HepG2 (cell line): Measurements from ENCODE around the gene COQ7. TPM values are rescaled to one million over a fixed set of nuclear protein-coding genes. Genes with fewer than 3 reads are reported as not detected.

Source experiments
- ATAC-seq: fragments of 200-7000 bp; cut with Tn5 transposase; 3 replicates; pipeline ENCODE4 v1.9.1; 2020; ENCODE audit warnings: mild to moderate bottlenecking, moderate library complexity
- Bru-seq: library from RNA; stranded (reverse); fragments of 400-500 nt; gene quantifications from one replicate; lab custom pipeline; 2021; lab: Mats Ljungman, UMichigan
- BruChase-seq, 2 experiments: library from RNA; stranded (reverse); fragments of 400-500 nt; gene quantifications; one replicate each; lab custom pipeline; 2021; lab: Mats Ljungman, UMichigan
- BruUV-seq: library from RNA; stranded (reverse); fragments of 400-500 nt; replicated peaks from 2 replicates; lab custom pipeline; 2021; lab: Mats Ljungman, UMichigan
- CTCF ChIA-PET: fragments of 300-600 bp; formaldehyde crosslinking; extraction: SDS; loops from one replicate; lab custom pipeline; 2021; ENCODE audit warnings: low total read pairs, inconsistent platforms, low intra/inter-chr PET ratio; lab: Yijun Ruan, JAX
- POLR2A ChIA-PET: fragments of 350-600 bp; sonication (Branson Sonifier 250); formaldehyde crosslinking; loops from one replicate; lab custom pipeline; 2020; ENCODE audit warnings: antibody characterized with exemption, inconsistent platforms; lab: Yijun Ruan, JAX
- DNase-seq: peaks from one replicate; pipeline ENCODE4 v3.0.0-alpha.2; 2015; ENCODE audit warnings: low spot score
- FAIRE-seq: peaks from 3 replicates; lab custom pipeline; 2011; peaks lifted over from hg19 to GRCh38; lab: Jason Lieb, UNC
- H2AFZ ChIP-seq: one replicate; pipeline ENCODE4 v1.6.1; 2011; ENCODE audit warnings: low read length, inconsistent platforms
- H3K27ac ChIP-seq: fragments of 300-600 bp; 3 replicates; pipeline ENCODE4 v1.8.0; 2011; ENCODE audit warnings: mixed run types, mild to moderate bottlenecking, mixed read lengths, low read length, inconsistent platforms; ENCODE audit not compliant: insufficient read depth; ENCODE audit errors: extremely low read length
- H3K27me3 ChIP-seq, 2 experiments: fragments of 200-600 bp in 1 of 2; 2 replicates in 1 of 2; 3 replicates in 1 of 2; pipeline versions ENCODE4 v1.6.0 to v1.8.0; 2011; ENCODE audit warnings: low read length in 2 of 2, mild to moderate bottlenecking in 2 of 2, moderate library complexity in 2 of 2, inconsistent platforms in 1 of 2; ENCODE audit not compliant: insufficient read depth in 2 of 2, control insufficient read depth in 1 of 2
- H3K36me3 ChIP-seq, 2 experiments: fragments of 200-600 bp in 1 of 2; replicated peaks in 1 of 2; 2 replicates in 1 of 2; 3 replicates in 1 of 2; pipeline versions ENCODE4 v1.5.1 to v1.8.0; 2011; ENCODE audit warnings: low read length in 2 of 2, inconsistent platforms in 1 of 2; ENCODE audit not compliant: insufficient read depth in 2 of 2, control insufficient read depth in 1 of 2
- H3K4me1 ChIP-seq: 2 replicates; pipeline ENCODE4 v1.5.1; 2012; ENCODE audit warnings: low read length, inconsistent platforms; ENCODE audit not compliant: insufficient read depth
- H3K4me2 ChIP-seq: 2 replicates; pipeline ENCODE4 v1.6.0; 2011; ENCODE audit warnings: low read depth, low read length, inconsistent platforms
- H3K4me3 ChIP-seq, 3 experiments: fragments of 200-600 bp in 1 of 3; sonication (generic), shearing (Covaris generic) in 1 of 3; replicated peaks in 1 of 3; 2 replicates each; pipeline ENCODE4 v1.5.1; 2011 to 2016; ENCODE audit warnings: low read length in 3 of 3, inconsistent platforms in 2 of 3, low read depth in 2 of 3, mild to moderate bottlenecking in 2 of 3, control low read depth in 1 of 3, mixed read lengths in 1 of 3; ENCODE audit not compliant: insufficient read depth in 1 of 3
- H3K79me2 ChIP-seq: one replicate; pipeline ENCODE4 v1.6.1; 2011; ENCODE audit warnings: low read length, inconsistent platforms; ENCODE audit not compliant: insufficient read depth
- H3K9ac ChIP-seq: 2 replicates; pipeline ENCODE4 v1.6.0; 2011; ENCODE audit warnings: mild to moderate bottlenecking, low read depth, low read length, inconsistent platforms; ENCODE audit not compliant: insufficient read depth
- H3K9me3 ChIP-seq: 2 replicates; pipeline ENCODE4 v1.5.1; 2012; ENCODE audit warnings: mild to moderate bottlenecking, low read length
- H4K20me1 ChIP-seq: 2 replicates; pipeline ENCODE4 v1.6.0; 2011; ENCODE audit warnings: inconsistent platforms, mild to moderate bottlenecking, low read length, moderate library complexity; ENCODE audit not compliant: insufficient read depth
- CEBPG ChIP-seq: IDR thresholded peaks from 2 replicates; pipeline ENCODE4 v1.6.1; 2016
- HOXA7 ChIP-seq: sonication (generic); formaldehyde crosslinking; IDR thresholded peaks from 2 replicates; pipeline ENCODE4 v1.8.1; 2022; ENCODE audit warnings: mild to moderate bottlenecking, missing genetic modification reagents, moderate library complexity
- NBN ChIP-seq: fragments of 450-650 bp; conservative IDR thresholded peaks from 2 replicates; pipeline ENCODE4 v1.6.1; 2017
- RFX1 ChIP-seq: fragments of 450-650 bp; IDR thresholded peaks from 2 replicates; pipeline ENCODE4 v1.6.1; 2017
- ZNF558 ChIP-seq: sonication (generic); formaldehyde crosslinking; IDR thresholded peaks from 2 replicates; pipeline ENCODE4 v1.9.0; 2022; ENCODE audit warnings: mild to moderate bottlenecking, missing genetic modification reagents, borderline replicate concordance
- WGBS: methylation state at CpG from one replicate; pipeline ENCODE4 v1.1.6; 2017; ENCODE audit warnings: low lambda C conversion rate; 5-methylcytosine and 5-hydroxymethylcytosine counted together
- in situ Hi-C: cut with HindIII; loops from 2 replicates; pipeline ENCODE4 v1.10.0; 2017; ENCODE audit warnings: low pct_unique_long_range_greater_than_20kb; ENCODE audit not compliant: extremely low pct_ligation_motif_present
- intact Hi-C: fragments of 100-400 bp; cut with micrococcal nuclease; formaldehyde crosslinking; loops from one replicate; pipeline ENCODE4 v1.10.0; 2022; ENCODE audit not compliant: unreplicated experiment
- long read RNA-seq, 2 experiments: library from RNA in 1 of 2; library from polyadenylated mRNA in 1 of 2; stranded (forward) in 1 of 2; unstranded in 1 of 2; transcript quantifications; one replicate each; pipeline ENCODE4 v2.0.0, GENCODE V29; 2019 to 2022
- polyA minus RNA-seq, 3 experiments: library from RNA; depleted of rRNA, polyadenylated mRNA; stranded (reverse); fragments of >200 nt; gene quantifications; 2 replicates each; pipeline ENCODE4 v1.2.3, GENCODE V29; 2011; ENCODE audit warnings: low replicate concordance in 1 of 3
- polyA plus RNA-seq, 8 experiments: library from polyadenylated mRNA; depleted of rRNA in 3 of 8; stranded (reverse) in 7 of 8; unstranded in 1 of 8; fragments of >200 nt; fragmentation: Illumina TruSeq in 4 of 8; extraction: Trizol in 4 of 8; gene quantifications; 2 replicates each; pipeline versions ENCODE4 v1.2.1 to v1.2.3, GENCODE V29; 2011 to 2016; ENCODE audit warnings: low read depth in 4 of 8, missing spikeins in 1 of 8, mixed read lengths in 1 of 8; ENCODE audit not compliant: insufficient read depth in 1 of 8
- total RNA-seq, 5 experiments: library from RNA; depleted of rRNA; stranded (reverse); fragments of >200 nt; fragmentation: Illumina TruSeq; extraction: Trizol; gene quantifications; 2 replicates each; pipeline ENCODE4 v1.2.3, GENCODE V29; 2016; ENCODE audit warnings: low read depth in 1 of 5
- TF ChIP-seq, protein P1 (sequence below): sonication (generic); formaldehyde crosslinking; IDR thresholded peaks from 2 replicates; pipeline ENCODE4 v1.4.0; 2020; ENCODE audit warnings: missing genetic modification reagents
- TF ChIP-seq, protein P2 (sequence below): sonication (generic); formaldehyde crosslinking; IDR thresholded peaks from 2 replicates; pipeline ENCODE4 v1.5.0; 2020; ENCODE audit warnings: mild to moderate bottlenecking, missing genetic modification reagents, borderline replicate concordance

COQ7 gene
- total RNA-seq (2016; rRNA removed; fragmentation: Illumina TruSeq; extraction: Trizol) (45.7 and 50.6 TPM in 2 replicates), polyA plus RNA-seq (2011; rRNA removed) (16.3 and 20.1 TPM in 2 replicates), polyA minus RNA-seq (2011; rRNA and poly(A)+ RNA removed; ENCODE audit: low replicate concordance) (14.1 and 24.6 TPM in 2 replicates), Bru-seq, nascent RNA (percentile 85 among the genes with signal in this experiment), BruChase-seq, experiment 1, labeled RNA remaining after a 6-hour chase (percentile 91 among the genes with signal in this experiment), BruChase-seq, experiment 2, labeled RNA remaining after a 2-hour chase (percentile 87 among the genes with signal in this experiment)
- 8.3 and 9.3 TPM in 2 replicates for total RNA-seq (2016; cell fraction: cytosol; rRNA removed; fragmentation: Illumina TruSeq; extraction: Trizol; ENCODE audit: low read depth)
- total RNA-seq (2016; cell fraction: insoluble cytoplasmic fraction; rRNA removed; fragmentation: Illumina TruSeq; extraction: Trizol) = 42.0 and 58.8 TPM in 2 replicates
- 17.4 and 19.5 TPM in 2 replicates for total RNA-seq (2016; cell fraction: membrane; rRNA removed; fragmentation: Illumina TruSeq; extraction: Trizol)
- 25.7 and 30.2 TPM in 2 replicates for total RNA-seq (2016; cell fraction: nucleus; rRNA removed; fragmentation: Illumina TruSeq; extraction: Trizol)
- polyA plus RNA-seq (2011; cell fraction: cytosol; rRNA removed) = 22.4 and 24.8 TPM in 2 replicates
- 21.8 and 23.8 TPM in 2 replicates for polyA plus RNA-seq (2011; cell fraction: nucleus; rRNA removed)
- 20.0 and 27.9 TPM in 2 replicates for polyA plus RNA-seq (2012)
- polyA plus RNA-seq (2016; cell fraction: cytosol; fragmentation: Illumina TruSeq; extraction: Trizol; ENCODE audit: low read depth) = 8.7 and 10.9 TPM in 2 replicates
- polyA plus RNA-seq (2016; cell fraction: insoluble cytoplasmic fraction; fragmentation: Illumina TruSeq; extraction: Trizol; ENCODE audit: low read depth) = 48.9 and 53.9 TPM in 2 replicates
- 14.7 and 15.1 TPM in 2 replicates for polyA plus RNA-seq (2016; cell fraction: membrane; fragmentation: Illumina TruSeq; extraction: Trizol; ENCODE audit: low read depth)
- polyA plus RNA-seq (2016; cell fraction: nucleus; fragmentation: Illumina TruSeq; extraction: Trizol; ENCODE audit: insufficient read depth, low read depth) = 39.3 and 45.1 TPM in 2 replicates
- 13.8 and 14.6 TPM in 2 replicates for polyA minus RNA-seq (2011; cell fraction: cytosol; rRNA and poly(A)+ RNA removed)
- 52.5 and 60.9 TPM in 2 replicates for polyA minus RNA-seq (2011; cell fraction: nucleus; rRNA and poly(A)+ RNA removed)
- long read RNA-seq, experiment 1, transcript COQ7-201 (6 exons, 2,657 nt) = major isoform, 11 of 16 reads
- long read RNA-seq, experiment 1, partial matches to known transcripts = 1 of 16 reads
- long read RNA-seq, experiment 1, other reads (novel, unspliced or antisense) = 3 of 16 reads
- long read RNA-seq, experiment 2, transcript COQ7-201 (6 exons, 2,657 nt) = major isoform, 19 of 34 reads
- long read RNA-seq, experiment 2, partial matches to known transcripts = 0 of 34 reads
- long read RNA-seq, experiment 2, other reads (novel, unspliced or antisense) = 13 of 34 reads

- FAIRE-seq = peak; percentile 99
- Histone ChIP-seq H3K4me2 (peak within 1 kb of the TSS; percentile 86), H3K9me3 (no peaks in the 10 kb centered on the region), H2AFZ (peak within 1 kb of the TSS; percentile 78), H3K79me2 (peaks cover 11% of the 10 kb centered on the region), H4K20me1 (no peaks in the 10 kb centered on the region), H3K36me3 (peaks cover 3% of the 10 kb centered on the region in 2 experiments; a peak in 3 of 5 replicates), H3K27me3 (no peaks in the 10 kb centered on the region; a peak in 1 of 5 replicates), H3K4me3 (peak within 1 kb of the TSS; percentile 66 to 87 (median 86)), H3K4me1 (peaks cover 24% of the 10 kb centered on the region), H3K27ac (peak within 1 kb of the TSS; percentile 96), H3K9ac (peak within 1 kb of the TSS; percentile 98)
- WGBS = 1% methylated on average over 67 of the region's 68 CpGs
- CTCF ChIA-PET = interaction anchor here (2.3 kb wide), 1 partner anchor 84 kb away, joined by 23 read pairs; the partner anchor contains the start of gene TMC7
- intact Hi-C loops = loop anchor here (2.0 kb wide), 1 partner anchor 267 kb away; the partner anchor contains the start of gene ARL6IP1
- POLR2A ChIA-PET = interaction anchor here (0.6 to 1.9 kb wide), 25 partner anchors 8 to 488 kb away, joined by 3 to 16 read pairs (median 4); partner anchors contain the start of genes ARL6IP1, ITPRIPL2, RPS15A and SMG1
- peak; percentile 100 for DNase-seq
- in situ Hi-C loops = no loop called here
- TSS peak; percentile 83 for BruUV-seq
- ATAC-seq = peak; percentile 93
- TF ChIP-seq CEBPG (CRISPR knock-in tag) = peak; percentile 97
- TF ChIP-seq, protein P1, sequence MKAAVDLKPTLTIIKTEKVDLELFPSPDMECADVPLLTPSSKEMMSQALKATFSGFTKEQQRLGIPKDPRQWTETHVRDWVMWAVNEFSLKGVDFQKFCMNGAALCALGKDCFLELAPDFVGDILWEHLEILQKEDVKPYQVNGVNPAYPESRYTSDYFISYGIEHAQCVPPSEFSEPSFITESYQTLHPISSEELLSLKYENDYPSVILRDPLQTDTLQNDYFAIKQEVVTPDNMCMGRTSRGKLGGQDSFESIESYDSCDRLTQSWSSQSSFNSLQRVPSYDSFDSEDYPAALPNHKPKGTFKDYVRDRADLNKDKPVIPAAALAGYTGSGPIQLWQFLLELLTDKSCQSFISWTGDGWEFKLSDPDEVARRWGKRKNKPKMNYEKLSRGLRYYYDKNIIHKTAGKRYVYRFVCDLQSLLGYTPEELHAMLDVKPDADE = 0 out of 2 replicates have a peak, but pooled peaks have one; percentile 80
- no peak for TF ChIP-seq HOXA7 (CRISPR knock-in tag)
- no peak for TF ChIP-seq NBN
- TF ChIP-seq RFX1 = peak; percentile 95
- TF ChIP-seq ZNF558 = no peak
- TF ChIP-seq, protein P2, sequence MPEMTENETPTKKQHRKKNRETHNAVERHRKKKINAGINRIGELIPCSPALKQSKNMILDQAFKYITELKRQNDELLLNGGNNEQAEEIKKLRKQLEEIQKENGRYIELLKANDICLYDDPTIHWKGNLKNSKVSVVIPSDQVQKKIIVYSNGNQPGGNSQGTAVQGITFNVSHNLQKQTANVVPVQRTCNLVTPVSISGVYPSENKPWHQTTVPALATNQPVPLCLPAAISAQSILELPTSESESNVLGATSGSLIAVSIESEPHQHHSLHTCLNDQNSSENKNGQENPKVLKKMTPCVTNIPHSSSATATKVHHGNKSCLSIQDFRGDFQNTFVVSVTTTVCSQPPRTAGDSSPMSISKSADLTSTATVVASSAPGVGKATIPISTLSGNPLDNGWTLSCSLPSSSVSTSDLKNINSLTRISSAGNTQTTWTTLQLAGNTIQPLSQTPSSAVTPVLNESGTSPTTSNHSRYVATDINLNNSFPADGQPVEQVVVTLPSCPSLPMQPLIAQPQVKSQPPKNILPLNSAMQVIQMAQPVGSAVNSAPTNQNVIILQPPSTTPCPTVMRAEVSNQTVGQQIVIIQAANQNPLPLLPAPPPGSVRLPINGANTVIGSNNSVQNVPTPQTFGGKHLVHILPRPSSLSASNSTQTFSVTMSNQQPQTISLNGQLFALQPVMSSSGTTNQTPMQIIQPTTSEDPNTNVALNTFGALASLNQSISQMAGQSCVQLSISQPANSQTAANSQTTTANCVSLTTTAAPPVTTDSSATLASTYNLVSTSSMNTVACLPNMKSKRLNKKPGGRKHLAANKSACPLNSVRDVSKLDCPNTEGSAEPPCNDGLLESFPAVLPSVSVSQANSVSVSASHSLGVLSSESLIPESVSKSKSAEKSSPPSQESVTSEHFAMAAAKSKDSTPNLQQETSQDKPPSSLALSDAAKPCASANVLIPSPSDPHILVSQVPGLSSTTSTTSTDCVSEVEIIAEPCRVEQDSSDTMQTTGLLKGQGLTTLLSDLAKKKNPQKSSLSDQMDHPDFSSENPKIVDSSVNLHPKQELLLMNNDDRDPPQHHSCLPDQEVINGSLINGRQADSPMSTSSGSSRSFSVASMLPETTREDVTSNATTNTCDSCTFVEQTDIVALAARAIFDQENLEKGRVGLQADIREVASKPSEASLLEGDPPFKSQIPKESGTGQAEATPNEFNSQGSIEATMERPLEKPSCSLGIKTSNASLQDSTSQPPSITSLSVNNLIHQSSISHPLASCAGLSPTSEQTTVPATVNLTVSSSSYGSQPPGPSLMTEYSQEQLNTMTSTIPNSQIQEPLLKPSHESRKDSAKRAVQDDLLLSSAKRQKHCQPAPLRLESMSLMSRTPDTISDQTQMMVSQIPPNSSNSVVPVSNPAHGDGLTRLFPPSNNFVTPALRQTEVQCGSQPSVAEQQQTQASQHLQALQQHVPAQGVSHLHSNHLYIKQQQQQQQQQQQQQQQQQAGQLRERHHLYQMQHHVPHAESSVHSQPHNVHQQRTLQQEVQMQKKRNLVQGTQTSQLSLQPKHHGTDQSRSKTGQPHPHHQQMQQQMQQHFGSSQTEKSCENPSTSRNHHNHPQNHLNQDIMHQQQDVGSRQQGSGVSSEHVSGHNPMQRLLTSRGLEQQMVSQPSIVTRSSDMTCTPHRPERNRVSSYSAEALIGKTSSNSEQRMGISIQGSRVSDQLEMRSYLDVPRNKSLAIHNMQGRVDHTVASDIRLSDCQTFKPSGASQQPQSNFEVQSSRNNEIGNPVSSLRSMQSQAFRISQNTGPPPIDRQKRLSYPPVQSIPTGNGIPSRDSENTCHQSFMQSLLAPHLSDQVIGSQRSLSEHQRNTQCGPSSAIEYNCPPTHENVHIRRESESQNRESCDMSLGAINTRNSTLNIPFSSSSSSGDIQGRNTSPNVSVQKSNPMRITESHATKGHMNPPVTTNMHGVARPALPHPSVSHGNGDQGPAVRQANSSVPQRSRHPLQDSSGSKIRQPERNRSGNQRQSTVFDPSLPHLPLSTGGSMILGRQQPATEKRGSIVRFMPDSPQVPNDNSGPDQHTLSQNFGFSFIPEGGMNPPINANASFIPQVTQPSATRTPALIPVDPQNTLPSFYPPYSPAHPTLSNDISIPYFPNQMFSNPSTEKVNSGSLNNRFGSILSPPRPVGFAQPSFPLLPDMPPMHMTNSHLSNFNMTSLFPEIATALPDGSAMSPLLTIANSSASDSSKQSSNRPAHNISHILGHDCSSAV (CRISPR knock-in tag) = no peak
These were observed at the start of gene COQ7 for GRCh38 chr16:19067349-19068236. Gene COQ7, plus strand, starts transcription at chr16:19067614. Its CDS starts 51 bp downstream, at chr16:19067665.
